HTERT RPE-1 (cell line): Measurements from ENCODE around the gene COL6A1.

ENCODE experiments used
- in situ Hi-C: fragments of 300-500 bp; cut with MboI; formaldehyde crosslinking; loops from 4 replicates; pipeline ENCODE4 v1.14.3; 2020; ENCODE audit warnings: low sequenced_read_pairs

The COL6A1 gene

GRCh38 chr21:46023555-46023954 is 42.0 kb downstream of the COL6A1 start:
- in situ Hi-C loops = no loop called here

GRCh38 chr21:46024141-46024540 is 42.6 kb downstream of the COL6A1 start:
- in situ Hi-C loops = no loop called here

GRCh38 chr21:46025113-46025770 is 43.7 kb downstream of the COL6A1 start:
- in situ Hi-C loops = no loop called here

- in situ Hi-C loops = no loop called here
These were observed 46.4 kb downstream of the COL6A1 start for GRCh38 chr21:46027851-46028493.

GRCh38 chr21:46028573-46029091 is 47.1 kb downstream of the COL6A1 start:
- in situ Hi-C loops = no loop called here

DNA sequence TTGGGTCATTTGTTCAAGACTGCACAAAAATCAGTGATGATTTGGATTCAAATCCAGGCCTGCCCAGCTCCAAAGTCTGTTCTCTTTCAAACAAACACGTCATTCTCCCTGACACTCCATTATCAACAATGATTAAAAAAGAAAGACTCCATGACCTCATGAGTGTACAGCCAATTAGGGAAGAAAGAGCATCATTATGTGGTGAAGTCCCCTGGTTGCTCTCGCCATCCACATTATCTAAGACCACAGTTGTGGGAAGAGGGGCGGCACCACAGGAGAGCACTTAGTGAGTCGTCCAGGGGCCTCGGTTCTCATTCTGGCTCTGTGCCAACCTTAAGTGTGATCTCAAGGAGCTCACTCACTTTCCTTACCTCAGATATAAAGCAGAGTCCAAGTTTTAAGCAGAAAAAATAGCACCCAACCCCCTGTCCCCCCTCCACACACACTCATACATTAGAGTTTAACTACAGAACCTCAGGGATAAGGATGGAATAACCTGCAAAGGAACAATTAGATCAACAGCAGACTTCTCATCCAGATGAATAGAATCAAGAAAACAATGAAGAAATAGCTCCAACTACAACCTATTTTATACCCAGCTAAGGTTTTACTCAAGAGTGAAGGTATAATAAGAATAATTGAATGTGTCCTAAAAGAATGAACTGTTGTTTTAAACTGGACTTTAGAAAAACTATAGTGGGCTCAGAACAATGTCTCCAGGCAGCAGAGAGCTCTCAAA is 47.8 kb downstream of the COL6A1 start:
- in situ Hi-C loops = no loop called here

DNA sequence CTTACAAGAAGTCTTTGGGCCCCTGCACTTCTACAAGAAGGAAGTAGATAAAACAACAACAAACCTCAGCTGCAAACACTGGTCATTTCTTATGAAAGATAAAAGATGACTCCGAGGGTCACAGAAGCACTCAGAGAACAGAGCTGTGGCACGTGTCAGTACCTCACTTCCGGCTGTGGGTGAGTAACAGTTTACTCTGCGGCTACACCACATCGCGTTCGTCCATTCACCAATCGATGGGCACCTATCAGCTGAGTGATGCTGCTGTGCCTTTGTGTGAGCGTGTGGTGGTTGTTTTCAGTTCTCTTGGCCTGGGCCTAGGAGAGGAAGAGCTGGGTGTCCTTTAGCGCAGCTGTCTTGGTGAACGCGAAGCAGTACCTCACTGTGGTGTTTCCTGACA is 49.9 kb downstream of the COL6A1 start:
- in situ Hi-C loops = no loop called here

DNA sequence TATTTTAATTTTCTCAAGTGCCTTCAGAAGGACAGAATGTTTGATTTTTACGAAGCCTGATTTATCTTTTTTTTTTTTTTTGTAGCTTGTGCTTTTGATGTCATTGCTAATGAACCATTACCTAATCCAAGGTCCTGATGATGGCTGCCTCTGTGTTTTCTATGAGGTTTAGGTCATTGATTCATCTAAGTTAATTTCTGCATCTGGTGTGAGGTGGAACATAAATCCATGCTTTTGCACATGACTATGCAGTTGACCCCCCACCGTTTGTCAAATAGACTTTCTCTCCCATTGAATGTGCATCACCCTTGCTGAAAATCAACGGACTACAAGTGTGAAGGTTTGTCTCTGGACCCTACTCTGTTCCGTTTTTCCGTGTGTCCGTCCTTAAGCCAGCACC is 50.5 kb downstream of the COL6A1 start:
- in situ Hi-C loops = no loop called here

GRCh38 chr21:46033410-46034400 is 52.1 kb downstream of the COL6A1 start:
- in situ Hi-C loops = no loop called here

DNA sequence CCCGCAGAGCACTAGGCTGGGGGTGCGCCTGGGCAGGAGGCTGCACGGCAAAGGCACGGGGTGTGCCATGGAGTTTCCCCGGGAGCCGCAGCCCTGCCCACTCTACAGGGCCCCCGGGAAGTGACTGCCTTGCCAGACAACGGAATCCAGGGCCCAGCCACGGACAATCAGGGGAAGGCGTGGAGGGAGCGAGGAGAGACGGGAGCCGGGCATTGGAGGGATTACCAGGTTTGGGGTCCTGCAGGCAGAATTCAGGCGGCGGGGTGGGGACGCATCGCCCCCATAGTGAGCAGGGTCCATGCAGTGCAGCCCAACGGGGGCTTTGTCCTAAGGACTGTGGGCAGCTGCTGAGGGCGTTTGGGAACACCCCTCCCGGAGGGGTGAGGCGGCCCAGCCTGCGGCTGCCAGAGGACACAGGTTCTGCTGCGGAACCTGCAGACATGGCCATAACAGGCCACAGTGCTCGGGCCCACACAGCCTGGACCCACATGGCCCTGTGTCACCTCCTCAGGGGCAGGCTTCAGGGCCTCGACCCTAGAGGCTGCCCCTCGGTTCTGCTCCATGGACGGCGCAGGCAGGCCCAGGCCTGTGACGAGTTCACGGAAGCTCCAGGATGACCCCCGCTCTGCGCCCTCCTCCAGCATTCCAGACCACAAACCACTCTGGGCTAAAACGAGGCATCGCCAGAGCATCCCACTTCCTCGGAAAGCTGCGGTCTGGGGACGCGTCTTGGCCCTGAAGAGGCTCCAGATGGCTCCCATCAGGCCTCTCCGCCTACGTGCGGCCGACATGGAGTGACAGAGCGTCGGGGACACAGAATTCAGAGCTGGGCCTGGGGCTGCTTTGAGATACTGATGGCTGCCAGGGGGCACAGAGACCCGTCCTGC is 54.5 kb downstream of the COL6A1 start:
- in situ Hi-C loops = no loop called here

DNA sequence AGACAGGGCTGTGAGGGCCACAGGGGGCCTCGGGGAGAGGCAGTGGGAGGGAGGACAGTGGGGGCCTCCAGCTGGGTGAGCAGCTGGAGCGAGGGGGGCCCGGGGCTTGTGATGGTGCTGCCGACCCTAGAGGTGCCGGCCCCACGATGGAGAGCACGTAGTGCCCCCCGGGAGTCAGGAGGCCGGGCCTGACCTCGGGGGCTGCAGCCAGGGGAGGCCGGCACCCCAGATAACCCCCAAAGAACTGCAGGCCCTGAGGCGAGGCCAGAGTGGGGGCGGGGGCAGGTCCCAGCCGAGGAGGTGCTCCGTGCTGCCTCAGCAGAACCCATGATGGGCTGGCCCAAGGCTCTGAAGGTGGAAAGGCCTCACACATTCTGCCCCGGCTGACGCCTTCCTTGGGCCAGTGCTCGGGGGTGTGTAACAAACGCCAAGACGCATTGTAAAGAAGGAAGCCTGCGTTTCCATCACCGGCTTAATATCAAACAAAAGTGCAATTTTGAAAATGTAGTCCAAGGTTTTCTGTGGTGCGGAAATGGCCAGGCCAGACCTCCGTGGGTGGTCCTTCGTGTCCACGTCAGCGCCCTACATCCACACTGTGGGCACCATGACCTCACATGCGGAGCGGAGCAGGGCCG is 55.2 kb downstream of the COL6A1 start:
- in situ Hi-C loops = no loop called here

- in situ Hi-C loops = no loop called here
These were observed 56.1 kb downstream of the COL6A1 start for GRCh38 chr21:46037331-46038325.

DNA sequence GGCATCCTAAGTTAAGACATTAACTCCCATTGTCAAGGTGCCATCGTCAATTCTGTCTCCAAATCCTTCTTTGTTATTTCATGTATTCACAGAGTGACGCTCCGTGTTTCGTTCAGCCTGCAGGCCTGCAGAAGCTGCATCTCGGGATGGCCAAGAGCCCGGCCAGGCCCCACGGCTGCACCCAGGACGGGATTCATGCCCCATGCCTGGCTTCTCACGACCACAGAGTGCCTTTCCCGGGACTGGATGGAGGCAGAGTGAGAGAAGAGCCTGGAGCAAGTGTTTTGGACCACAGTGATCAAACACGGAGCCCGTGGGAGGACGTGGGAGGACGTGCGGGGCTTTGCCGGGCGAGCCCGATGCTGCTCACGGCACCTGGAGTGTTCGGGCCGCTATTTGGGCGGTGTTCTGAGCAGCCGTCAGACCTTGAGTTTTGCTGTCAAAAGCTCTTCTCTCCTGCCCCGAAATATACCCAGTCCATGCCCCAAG is 56.8 kb downstream of the COL6A1 start:
- in situ Hi-C loops = no loop called here

DNA sequence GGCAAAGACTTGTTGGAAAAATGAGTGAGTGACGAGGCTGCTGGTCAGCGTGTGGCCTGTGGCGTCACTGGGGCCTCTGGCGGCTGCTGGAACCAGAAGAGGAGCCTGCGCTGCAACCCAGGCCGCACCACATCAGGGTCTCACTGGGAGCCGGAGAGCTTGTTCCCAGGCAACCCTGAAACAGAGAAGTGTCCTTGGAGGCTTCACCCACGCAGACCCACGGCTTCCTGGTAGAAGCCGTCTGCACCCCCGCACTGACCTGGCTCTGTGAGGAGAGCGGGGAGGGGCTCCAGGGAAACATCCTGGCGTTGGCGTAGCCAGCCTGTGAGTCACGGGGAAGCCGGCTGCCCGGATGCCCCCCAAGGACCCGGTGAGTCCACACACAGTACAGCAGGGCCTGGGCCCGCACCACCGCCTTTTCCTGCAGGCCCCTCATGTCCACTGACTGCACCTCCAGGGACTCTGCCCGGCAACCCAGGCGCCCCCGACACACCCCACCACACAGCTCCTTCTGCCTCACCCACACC is 57.4 kb downstream of the COL6A1 start:
- in situ Hi-C loops = no loop called here

- in situ Hi-C loops = no loop called here
These were observed 58.5 kb downstream of the COL6A1 start for GRCh38 chr21:46039891-46040660.

GRCh38 chr21:46040707-46041106 is 59.1 kb downstream of the COL6A1 start:
- in situ Hi-C loops = no loop called here

- in situ Hi-C loops = no loop called here
These were observed 59.6 kb downstream of the COL6A1 start for GRCh38 chr21:46041183-46041582.
